Measurements from ENCODE around the gene KCTD20.
A peak's percentile ranks its signal among the peaks of the same experiment; 100 is the strongest.

The KCTD20 gene

DNA sequence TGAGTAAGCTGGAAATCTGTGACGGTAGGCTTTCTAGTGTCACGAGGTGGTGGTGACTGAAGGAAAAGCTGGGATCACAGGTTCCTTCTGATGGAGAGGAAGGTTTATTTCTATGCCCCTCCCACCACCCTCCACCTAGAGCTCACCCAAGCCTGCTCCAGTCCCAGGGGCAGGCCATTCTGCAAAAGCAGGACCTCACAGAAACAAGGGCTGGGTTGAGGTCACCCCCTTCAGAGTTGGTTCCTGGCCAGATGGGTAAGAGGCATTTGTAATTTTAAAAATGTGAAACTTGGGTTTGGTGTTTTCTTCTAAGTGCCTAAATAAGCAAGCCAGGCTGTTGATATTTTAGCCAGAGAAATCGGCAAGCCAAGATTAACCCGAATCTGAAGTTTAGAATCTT is 46.6 kb downstream of the KCTD20 start:
- Histone ChIP-seq H3K27me3 (ENCODE audit: control insufficient read depth in 1 of 2, insufficient read depth in 2 of 2, low read length in 2 of 2) (no peaks in the 10 kb centered on the region), H3K4me1 (ENCODE audit: control insufficient read depth in 1 of 2, insufficient read depth in 2 of 2, low read length in 2 of 2) (no peaks in the 10 kb centered on the region), H3K36me3 (ENCODE audit: control insufficient read depth in 1 of 2, insufficient read depth in 2 of 2, low read length in 2 of 2) (peaks cover 27 to 57% of the 10 kb centered on the region in 2 donors), H3K4me3 (ENCODE audit: low read depth in 1 of 2, low read length in 2 of 2) (no peak overlapping the region), H3K27ac (ENCODE audit: low read depth, low read length) (no peak overlapping the region), H3K9ac (ENCODE audit: low read depth in 1 of 2, low read length in 2 of 2) (no peak overlapping the region), H3K9me3 (ENCODE audit: control insufficient read depth in 1 of 2, low read length in 2 of 2) (no peaks in the 10 kb centered on the region)

DNA sequence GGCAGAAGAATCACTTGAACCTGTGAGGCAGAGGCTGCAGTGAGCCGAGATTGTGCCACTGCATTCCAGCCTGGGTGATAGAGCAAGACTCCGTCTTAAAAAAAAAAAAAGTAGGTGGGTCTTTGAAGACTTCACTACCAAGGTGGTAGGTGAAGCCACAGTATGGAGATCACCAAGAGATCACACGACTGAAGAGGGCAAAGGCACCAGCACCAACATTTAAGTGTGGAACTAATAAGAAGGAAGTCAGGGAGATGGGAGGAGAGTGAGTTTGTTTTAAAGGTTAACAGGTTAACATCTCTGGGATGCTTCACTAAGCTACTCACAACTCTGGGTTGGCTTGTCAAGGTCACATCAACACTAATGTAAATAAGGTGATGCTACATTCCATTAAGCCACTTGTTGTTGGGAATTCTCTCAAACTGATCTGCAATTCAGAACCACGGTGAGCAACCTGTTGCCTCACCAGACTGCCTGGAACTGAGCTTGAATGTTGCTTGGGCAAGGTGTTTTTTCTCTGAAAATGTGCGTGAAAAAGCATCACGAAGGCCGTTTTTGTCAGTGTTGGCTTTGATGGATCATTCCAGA is 48.7 kb downstream of the KCTD20 start:
- Histone ChIP-seq H3K9ac (ENCODE audit: low read depth in 1 of 2, low read length in 2 of 2) (no peak overlapping the region), H3K27me3 (ENCODE audit: control insufficient read depth in 1 of 2, insufficient read depth in 2 of 2, low read length in 2 of 2) (no peaks in the 10 kb centered on the region), H3K4me3 (ENCODE audit: low read depth in 1 of 2, low read length in 2 of 2) (no peak overlapping the region), H3K36me3 (ENCODE audit: control insufficient read depth in 1 of 2, insufficient read depth in 2 of 2, low read length in 2 of 2) (peaks cover 36 to 58% of the 10 kb centered on the region in 2 donors), H3K9me3 (ENCODE audit: control insufficient read depth in 1 of 2, low read length in 2 of 2) (no peaks in the 10 kb centered on the region), H3K4me1 (ENCODE audit: control insufficient read depth in 1 of 2, insufficient read depth in 2 of 2, low read length in 2 of 2) (no peaks in the 10 kb centered on the region), H3K27ac (ENCODE audit: low read depth, low read length) (no peak overlapping the region)

DNA sequence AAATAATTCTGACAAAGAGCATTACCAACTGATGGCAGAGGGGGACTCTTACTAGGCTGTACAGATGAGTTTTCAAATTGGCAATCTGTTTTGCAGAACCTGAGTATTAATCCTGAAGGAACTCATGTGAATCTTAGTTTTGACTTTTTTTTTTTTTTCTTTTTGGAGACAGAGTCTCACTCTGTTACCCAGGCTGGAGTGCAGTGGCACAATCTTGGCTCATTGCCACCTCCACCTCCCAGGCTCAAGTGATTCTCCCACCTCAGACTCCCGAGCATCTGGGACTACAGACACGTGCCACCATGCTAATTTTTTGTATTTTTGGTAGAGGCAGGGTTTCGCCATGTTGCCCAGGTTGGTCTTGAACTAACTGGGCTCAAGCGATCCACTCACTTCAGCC is 49.3 kb downstream of the KCTD20 start:
- Histone ChIP-seq H3K4me3 (ENCODE audit: low read depth in 1 of 2, low read length in 2 of 2) (no peak overlapping the region), H3K9me3 (ENCODE audit: control insufficient read depth in 1 of 2, low read length in 2 of 2) (no peaks in the 10 kb centered on the region), H3K36me3 (ENCODE audit: control insufficient read depth in 1 of 2, insufficient read depth in 2 of 2, low read length in 2 of 2) (peaks cover 39 to 57% of the 10 kb centered on the region in 2 donors), H3K9ac (ENCODE audit: low read depth in 1 of 2, low read length in 2 of 2) (no peak overlapping the region), H3K27me3 (ENCODE audit: control insufficient read depth in 1 of 2, insufficient read depth in 2 of 2, low read length in 2 of 2) (no peaks in the 10 kb centered on the region), H3K27ac (ENCODE audit: low read depth, low read length) (no peak overlapping the region), H3K4me1 (ENCODE audit: control insufficient read depth in 1 of 2, insufficient read depth in 2 of 2, low read length in 2 of 2) (no peaks in the 10 kb centered on the region)

DNA sequence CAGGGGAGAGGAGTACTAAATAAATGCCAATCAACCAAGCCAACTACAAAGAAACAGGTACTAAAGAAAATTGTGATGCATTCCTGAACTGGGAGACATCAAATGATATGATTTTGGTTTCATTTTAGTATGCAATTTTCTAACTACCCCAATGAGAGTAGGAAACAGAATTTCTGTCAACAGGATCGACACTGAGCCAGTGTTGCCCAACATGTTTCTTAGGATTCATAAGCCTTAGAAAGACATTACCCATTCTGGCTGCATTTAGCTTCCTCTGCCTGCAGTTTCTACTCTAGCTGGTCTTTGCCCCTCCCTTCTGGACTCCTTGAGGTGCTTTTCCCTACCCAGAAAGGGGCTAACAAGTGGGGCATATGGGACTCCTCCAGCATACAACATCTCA is 49.8 kb downstream of the KCTD20 start:
- no peak overlapping the region for H3K4me3 ChIP-seq (ENCODE audit: low read depth in 1 of 2, low read length in 2 of 2)
- H3K27ac ChIP-seq (ENCODE audit: low read depth, low read length), result no peak overlapping the region
- H3K4me1 ChIP-seq (ENCODE audit: control insufficient read depth in 1 of 2, insufficient read depth in 2 of 2, low read length in 2 of 2), result no peaks in the 10 kb centered on the region
- no peaks in the 10 kb centered on the region for H3K27me3 ChIP-seq (ENCODE audit: control insufficient read depth in 1 of 2, insufficient read depth in 2 of 2, low read length in 2 of 2)
- H3K36me3 ChIP-seq (ENCODE audit: control insufficient read depth in 1 of 2, insufficient read depth in 2 of 2, low read length in 2 of 2), result peaks cover 33 to 57% of the 10 kb centered on the region in 2 donors
- no peaks in the 10 kb centered on the region for H3K9me3 ChIP-seq (ENCODE audit: control insufficient read depth in 1 of 2, low read length in 2 of 2)
- H3K9ac ChIP-seq (ENCODE audit: low read depth in 1 of 2, low read length in 2 of 2), result no peak overlapping the region

DNA sequence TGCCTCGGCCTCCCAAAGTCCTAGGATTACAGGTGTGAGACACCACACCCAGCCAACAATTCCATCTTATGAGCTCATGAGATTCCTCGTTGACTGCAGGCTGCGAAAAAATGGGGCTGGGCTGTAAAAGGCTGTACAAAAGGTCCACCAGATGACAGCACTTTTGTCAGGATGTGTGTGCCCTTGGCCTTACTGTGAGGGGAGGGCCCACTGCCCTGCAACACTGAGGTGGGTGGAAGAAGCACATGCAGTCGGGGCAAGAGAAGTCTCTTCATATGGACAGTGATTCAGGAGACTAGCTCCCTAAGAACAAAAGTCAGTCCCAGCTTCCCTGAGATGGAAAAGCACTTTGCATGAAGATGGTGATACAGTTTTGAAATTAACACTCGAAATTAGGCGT is 50.5 kb downstream of the KCTD20 start:
- Histone ChIP-seq H3K9ac (ENCODE audit: low read depth in 1 of 2, low read length in 2 of 2) (no peak overlapping the region), H3K9me3 (ENCODE audit: control insufficient read depth in 1 of 2, low read length in 2 of 2) (no peaks in the 10 kb centered on the region), H3K4me1 (ENCODE audit: control insufficient read depth in 1 of 2, insufficient read depth in 2 of 2, low read length in 2 of 2) (no peaks in the 10 kb centered on the region), H3K27ac (ENCODE audit: low read depth, low read length) (no peak overlapping the region), H3K36me3 (ENCODE audit: control insufficient read depth in 1 of 2, insufficient read depth in 2 of 2, low read length in 2 of 2) (peaks cover 28 to 53% of the 10 kb centered on the region in 2 donors), H3K27me3 (ENCODE audit: control insufficient read depth in 1 of 2, insufficient read depth in 2 of 2, low read length in 2 of 2) (no peaks in the 10 kb centered on the region), H3K4me3 (ENCODE audit: low read depth in 1 of 2, low read length in 2 of 2) (no peak overlapping the region)

DNA sequence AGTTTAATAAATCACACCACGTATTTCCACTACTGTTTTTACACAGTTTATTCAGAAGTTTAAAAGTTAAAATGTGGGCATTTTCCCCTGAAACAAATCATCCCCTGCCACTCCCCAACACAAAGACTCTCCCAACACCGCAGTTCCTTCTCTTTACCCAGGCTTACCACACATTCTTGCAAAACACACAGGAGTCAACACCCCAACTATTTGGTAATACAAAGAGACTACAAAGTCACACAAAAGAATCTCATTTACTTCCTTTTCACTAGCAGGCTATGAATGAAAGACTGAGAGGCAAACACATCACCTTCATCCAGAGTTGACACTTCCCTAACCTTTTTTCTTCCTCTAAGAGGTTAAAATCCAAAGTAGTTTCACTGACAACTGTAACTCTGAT is 51.1 kb downstream of the KCTD20 start:
- Histone ChIP-seq H3K4me3 (ENCODE audit: low read depth in 1 of 2, low read length in 2 of 2) (no peak overlapping the region), H3K9me3 (ENCODE audit: control insufficient read depth in 1 of 2, low read length in 2 of 2) (no peaks in the 10 kb centered on the region), H3K27ac (ENCODE audit: low read depth, low read length) (no peak overlapping the region), H3K9ac (ENCODE audit: low read depth in 1 of 2, low read length in 2 of 2) (no peak overlapping the region), H3K4me1 (ENCODE audit: control insufficient read depth in 1 of 2, insufficient read depth in 2 of 2, low read length in 2 of 2) (no peaks in the 10 kb centered on the region), H3K36me3 (ENCODE audit: control insufficient read depth in 1 of 2, insufficient read depth in 2 of 2, low read length in 2 of 2) (peaks cover 25 to 50% of the 10 kb centered on the region in 2 donors), H3K27me3 (ENCODE audit: control insufficient read depth in 1 of 2, insufficient read depth in 2 of 2, low read length in 2 of 2) (no peaks in the 10 kb centered on the region)

DNA sequence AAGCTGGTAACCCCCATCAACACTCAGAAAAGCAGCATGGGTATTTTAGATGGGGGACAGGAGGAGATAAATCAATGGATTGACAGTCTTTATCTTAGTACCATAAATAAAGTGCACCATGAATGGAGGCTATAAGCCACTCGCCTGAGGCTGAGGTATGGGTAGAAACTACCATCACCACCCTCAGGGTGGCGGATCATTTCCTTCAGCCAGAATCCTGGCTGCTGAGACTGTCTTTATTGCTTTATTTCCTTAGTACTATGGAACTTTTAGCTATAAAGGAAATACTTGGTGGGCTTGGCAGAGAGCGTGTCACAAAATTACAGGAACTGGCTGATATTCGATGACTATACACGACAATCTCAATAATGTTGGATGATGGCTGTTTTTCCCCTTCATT is 52.3 kb downstream of the KCTD20 start:
- H3K36me3 ChIP-seq (ENCODE audit: control insufficient read depth in 1 of 2, insufficient read depth in 2 of 2, low read length in 2 of 2), result peaks cover 25 to 52% of the 10 kb centered on the region in 2 donors

DNA sequence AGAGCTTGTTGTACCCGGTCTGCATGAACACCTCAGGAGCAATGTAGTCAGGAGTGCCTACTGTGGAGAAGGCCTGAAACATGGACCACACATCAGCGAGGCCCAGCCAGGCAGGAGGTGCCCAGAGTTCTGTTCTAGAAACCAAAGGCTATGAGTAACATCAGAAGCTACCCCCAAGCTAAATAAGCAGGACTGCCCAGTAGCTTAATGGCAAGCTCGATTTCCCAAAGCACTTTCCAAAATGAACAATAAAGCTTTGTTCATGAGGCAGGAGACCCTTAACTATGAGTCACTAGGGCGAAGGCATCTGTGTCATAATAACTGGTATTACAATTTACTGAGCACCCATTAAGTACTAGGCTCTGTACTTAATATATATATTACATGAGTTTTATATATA is 57.1 kb downstream of the KCTD20 start:
- no peaks in the 10 kb centered on the region for H3K9me3 ChIP-seq (ENCODE audit: control insufficient read depth in 1 of 2, low read length in 2 of 2)
- H3K4me3 ChIP-seq (ENCODE audit: low read depth in 1 of 2, low read length in 2 of 2), result no peak overlapping the region
- no peak overlapping the region for H3K9ac ChIP-seq (ENCODE audit: low read depth in 1 of 2, low read length in 2 of 2)
- peaks cover 20 to 36% of the 10 kb centered on the region in 2 donors for H3K36me3 ChIP-seq (ENCODE audit: control insufficient read depth in 1 of 2, insufficient read depth in 2 of 2, low read length in 2 of 2)
- peaks cover 8 to 21% of the 10 kb centered on the region in 2 donors for H3K4me1 ChIP-seq (ENCODE audit: control insufficient read depth in 1 of 2, insufficient read depth in 2 of 2, low read length in 2 of 2)
- no peak overlapping the region for H3K27ac ChIP-seq (ENCODE audit: low read depth, low read length)
- no peaks in the 10 kb centered on the region for H3K27me3 ChIP-seq (ENCODE audit: control insufficient read depth in 1 of 2, insufficient read depth in 2 of 2, low read length in 2 of 2)

More for the DNA sequence above, 52.3 kb downstream of the KCTD20 start:
- no peak overlapping the region for H3K9ac ChIP-seq (ENCODE audit: low read depth in 1 of 2, low read length in 2 of 2)
- no peaks in the 10 kb centered on the region for H3K9me3 ChIP-seq (ENCODE audit: control insufficient read depth in 1 of 2, low read length in 2 of 2)
- H3K27ac ChIP-seq (ENCODE audit: low read depth, low read length), result no peak overlapping the region
- H3K27me3 ChIP-seq (ENCODE audit: control insufficient read depth in 1 of 2, insufficient read depth in 2 of 2, low read length in 2 of 2), result no peaks in the 10 kb centered on the region
- no peak overlapping the region for H3K4me3 ChIP-seq (ENCODE audit: low read depth in 1 of 2, low read length in 2 of 2)
- H3K4me1 ChIP-seq (ENCODE audit: control insufficient read depth in 1 of 2, insufficient read depth in 2 of 2, low read length in 2 of 2), result no peaks in the 10 kb centered on the region

DNA sequence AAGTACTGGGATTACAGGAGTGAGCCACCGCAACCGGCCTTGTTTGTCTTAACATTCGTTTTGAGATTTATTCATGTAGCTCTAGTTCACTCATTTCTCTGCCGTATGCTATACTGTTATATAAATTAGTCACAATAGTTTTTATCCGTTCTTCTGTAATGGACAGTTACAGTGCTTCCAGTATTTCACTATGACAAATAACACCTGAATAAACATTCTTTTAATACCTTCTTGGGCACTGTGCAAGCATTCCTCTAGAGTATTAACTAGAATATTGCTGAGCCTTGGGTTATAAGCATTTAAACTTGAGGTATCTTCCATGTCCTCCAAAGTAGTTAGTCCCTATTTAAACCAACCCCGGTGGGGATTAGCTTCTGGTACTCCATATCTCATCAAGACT is 58.9 kb downstream of the KCTD20 start:
- H3K36me3 ChIP-seq (ENCODE audit: control insufficient read depth in 1 of 2, insufficient read depth in 2 of 2, low read length in 2 of 2), result peaks cover 13 to 27% of the 10 kb centered on the region in 2 donors
- H3K9ac ChIP-seq (ENCODE audit: low read depth in 1 of 2, low read length in 2 of 2), result no peak overlapping the region
- H3K9me3 ChIP-seq (ENCODE audit: control insufficient read depth in 1 of 2, low read length in 2 of 2), result no peaks in the 10 kb centered on the region
- H3K4me3 ChIP-seq (ENCODE audit: low read depth in 1 of 2, low read length in 2 of 2), result no peak overlapping the region
- peaks cover 22 to 39% of the 10 kb centered on the region in 2 donors for H3K4me1 ChIP-seq (ENCODE audit: control insufficient read depth in 1 of 2, insufficient read depth in 2 of 2, low read length in 2 of 2)
- no peak overlapping the region for H3K27ac ChIP-seq (ENCODE audit: low read depth, low read length)
- H3K27me3 ChIP-seq (ENCODE audit: control insufficient read depth in 1 of 2, insufficient read depth in 2 of 2, low read length in 2 of 2), result no peaks in the 10 kb centered on the region

DNA sequence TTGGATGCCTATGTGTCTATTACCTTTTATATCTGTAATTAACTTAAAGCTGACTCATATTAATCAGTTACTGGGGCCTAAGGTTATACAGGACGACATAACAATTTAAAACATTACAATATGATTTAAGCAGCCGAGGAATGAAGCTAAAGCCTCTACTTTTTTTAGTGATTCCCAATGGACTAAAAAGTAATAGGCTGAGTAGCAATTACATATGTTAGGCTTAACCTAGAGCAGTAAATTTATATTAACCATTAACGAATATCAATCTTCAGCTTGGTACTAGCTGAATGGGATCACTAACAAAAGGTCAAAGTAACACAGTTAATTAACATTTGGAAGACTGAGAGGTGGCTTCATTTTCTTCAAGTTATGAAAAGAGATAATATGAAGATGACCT is 61.4 kb downstream of the KCTD20 start:
- peaks cover 30 to 48% of the 10 kb centered on the region in 2 donors for H3K4me1 ChIP-seq (ENCODE audit: control insufficient read depth in 1 of 2, insufficient read depth in 2 of 2, low read length in 2 of 2)
- no peak overlapping the region for H3K27ac ChIP-seq (ENCODE audit: low read depth, low read length)
- H3K27me3 ChIP-seq (ENCODE audit: control insufficient read depth in 1 of 2, insufficient read depth in 2 of 2, low read length in 2 of 2), result no peaks in the 10 kb centered on the region
- peak overlapping the region in 1 of 2 donors; percentile 38 for H3K4me3 ChIP-seq (ENCODE audit: low read depth in 1 of 2, low read length in 2 of 2)
- no peak overlapping the region for H3K9ac ChIP-seq (ENCODE audit: low read depth in 1 of 2, low read length in 2 of 2)
- H3K9me3 ChIP-seq (ENCODE audit: control insufficient read depth in 1 of 2, low read length in 2 of 2), result no peaks in the 10 kb centered on the region
- peaks cover 11 to 15% of the 10 kb centered on the region in 2 donors for H3K36me3 ChIP-seq (ENCODE audit: control insufficient read depth in 1 of 2, insufficient read depth in 2 of 2, low read length in 2 of 2)

Measured in duodenal mucosa (tissue), 2 donors.